PFSK-1 (cell line): ENCODE data around the gene GGT1.

Experiments used
- POLR2AphosphoS5 ChIP-seq: IDR thresholded peaks from 2 replicates; pipeline ENCODE4 v1.6.1; 2012; ENCODE audit warnings: low read depth, mild to moderate bottlenecking, control low read depth, low read length, moderate library complexity
- TAF1 ChIP-seq: IDR thresholded peaks from 2 replicates; pipeline ENCODE4 v1.6.1; 2012; ENCODE audit warnings: low read length, control low read depth, borderline replicate concordance; ENCODE audit not compliant: insufficient read depth
- TF ChIP-seq, protein P1 (sequence below), 2 experiments: IDR thresholded peaks; 2 replicates each; pipeline versions ENCODE4 v1.6.1 to v1.8.0; 2011 to 2012; ENCODE audit warnings: low read depth in 2 of 2, low read length in 2 of 2, control low read depth in 1 of 2, inconsistent platforms in 1 of 2, mild to moderate bottlenecking in 1 of 2, moderate library complexity in 1 of 2; ENCODE audit not compliant: insufficient read depth in 1 of 2

- no peak for TF ChIP-seq POLR2AphosphoS5
- TF ChIP-seq, protein P1, sequence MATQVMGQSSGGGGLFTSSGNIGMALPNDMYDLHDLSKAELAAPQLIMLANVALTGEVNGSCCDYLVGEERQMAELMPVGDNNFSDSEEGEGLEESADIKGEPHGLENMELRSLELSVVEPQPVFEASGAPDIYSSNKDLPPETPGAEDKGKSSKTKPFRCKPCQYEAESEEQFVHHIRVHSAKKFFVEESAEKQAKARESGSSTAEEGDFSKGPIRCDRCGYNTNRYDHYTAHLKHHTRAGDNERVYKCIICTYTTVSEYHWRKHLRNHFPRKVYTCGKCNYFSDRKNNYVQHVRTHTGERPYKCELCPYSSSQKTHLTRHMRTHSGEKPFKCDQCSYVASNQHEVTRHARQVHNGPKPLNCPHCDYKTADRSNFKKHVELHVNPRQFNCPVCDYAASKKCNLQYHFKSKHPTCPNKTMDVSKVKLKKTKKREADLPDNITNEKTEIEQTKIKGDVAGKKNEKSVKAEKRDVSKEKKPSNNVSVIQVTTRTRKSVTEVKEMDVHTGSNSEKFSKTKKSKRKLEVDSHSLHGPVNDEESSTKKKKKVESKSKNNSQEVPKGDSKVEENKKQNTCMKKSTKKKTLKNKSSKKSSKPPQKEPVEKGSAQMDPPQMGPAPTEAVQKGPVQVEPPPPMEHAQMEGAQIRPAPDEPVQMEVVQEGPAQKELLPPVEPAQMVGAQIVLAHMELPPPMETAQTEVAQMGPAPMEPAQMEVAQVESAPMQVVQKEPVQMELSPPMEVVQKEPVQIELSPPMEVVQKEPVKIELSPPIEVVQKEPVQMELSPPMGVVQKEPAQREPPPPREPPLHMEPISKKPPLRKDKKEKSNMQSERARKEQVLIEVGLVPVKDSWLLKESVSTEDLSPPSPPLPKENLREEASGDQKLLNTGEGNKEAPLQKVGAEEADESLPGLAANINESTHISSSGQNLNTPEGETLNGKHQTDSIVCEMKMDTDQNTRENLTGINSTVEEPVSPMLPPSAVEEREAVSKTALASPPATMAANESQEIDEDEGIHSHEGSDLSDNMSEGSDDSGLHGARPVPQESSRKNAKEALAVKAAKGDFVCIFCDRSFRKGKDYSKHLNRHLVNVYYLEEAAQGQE (IDR thresholded peaks at IDR 0.05; ENCODE audit: insufficient read depth in 1 of 2, low read depth in 2 of 2, low read length in 2 of 2) = no peak
- TF ChIP-seq TAF1 = no peak
Measured at GRCh38 chr22:24599514-24599913, 3.5 kb upstream of the GGT1 start.
